GM12873 (cell line): ENCODE results near the gene ATP6V1D.

Experiments used
- TF ChIP-seq, protein P1 (sequence below): IDR thresholded peaks from 2 replicates; pipeline ENCODE4 v1.5.1; 2012; ENCODE audit warnings: low read depth, mild to moderate bottlenecking, moderate library complexity, low read length, control low read depth; ENCODE audit not compliant: insufficient read depth; ENCODE audit errors: missing control alignments

ATP6V1D gene

DNA sequence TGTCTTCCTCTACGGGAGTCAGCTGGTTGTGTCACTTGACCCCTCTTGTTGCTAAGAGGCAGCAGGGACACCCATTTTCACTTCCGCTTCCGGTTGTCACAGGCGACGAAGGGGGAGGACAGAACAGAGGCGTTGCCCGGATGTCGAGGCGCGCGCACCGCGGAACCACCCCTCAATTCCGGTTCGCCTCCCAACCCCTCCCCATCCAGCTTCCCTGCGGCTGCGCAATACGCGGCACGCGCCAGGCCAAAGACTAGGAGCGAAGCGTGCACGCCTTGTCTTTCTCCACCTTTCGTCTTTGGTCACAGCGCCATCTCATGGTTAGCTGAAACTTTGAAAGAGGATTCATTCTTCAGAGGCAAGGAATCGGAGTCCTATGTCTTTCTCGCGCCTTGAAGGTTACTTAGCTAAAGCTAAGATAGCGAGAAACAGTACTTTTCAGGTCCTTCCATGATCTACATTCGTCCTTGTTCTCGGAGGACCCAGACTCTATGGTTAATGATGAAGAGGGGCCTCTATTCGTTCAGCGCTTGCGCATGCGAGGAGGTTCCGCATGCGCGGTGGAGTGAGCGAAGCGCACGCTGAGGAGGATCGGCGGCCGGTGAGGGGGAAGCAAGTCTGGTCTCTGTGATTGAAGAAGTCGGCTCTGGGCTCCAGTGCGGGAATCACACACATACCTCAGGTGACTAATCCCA is at the start of gene ATP6V1D, which contains the start of gene EIF2S1:
ATP6V1D (minus strand) TSS at position 30 of the 695 bp plus-strand sequence. CDS start 106 bp downstream, outside the sequence.
EIF2S1 (plus strand) TSS at position 554 of the 695 bp plus-strand sequence. CDS start 4,440 bp downstream, outside the sequence.
- TF ChIP-seq, protein P1, sequence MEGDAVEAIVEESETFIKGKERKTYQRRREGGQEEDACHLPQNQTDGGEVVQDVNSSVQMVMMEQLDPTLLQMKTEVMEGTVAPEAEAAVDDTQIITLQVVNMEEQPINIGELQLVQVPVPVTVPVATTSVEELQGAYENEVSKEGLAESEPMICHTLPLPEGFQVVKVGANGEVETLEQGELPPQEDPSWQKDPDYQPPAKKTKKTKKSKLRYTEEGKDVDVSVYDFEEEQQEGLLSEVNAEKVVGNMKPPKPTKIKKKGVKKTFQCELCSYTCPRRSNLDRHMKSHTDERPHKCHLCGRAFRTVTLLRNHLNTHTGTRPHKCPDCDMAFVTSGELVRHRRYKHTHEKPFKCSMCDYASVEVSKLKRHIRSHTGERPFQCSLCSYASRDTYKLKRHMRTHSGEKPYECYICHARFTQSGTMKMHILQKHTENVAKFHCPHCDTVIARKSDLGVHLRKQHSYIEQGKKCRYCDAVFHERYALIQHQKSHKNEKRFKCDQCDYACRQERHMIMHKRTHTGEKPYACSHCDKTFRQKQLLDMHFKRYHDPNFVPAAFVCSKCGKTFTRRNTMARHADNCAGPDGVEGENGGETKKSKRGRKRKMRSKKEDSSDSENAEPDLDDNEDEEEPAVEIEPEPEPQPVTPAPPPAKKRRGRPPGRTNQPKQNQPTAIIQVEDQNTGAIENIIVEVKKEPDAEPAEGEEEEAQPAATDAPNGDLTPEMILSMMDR: peak; percentile 97

DNA sequence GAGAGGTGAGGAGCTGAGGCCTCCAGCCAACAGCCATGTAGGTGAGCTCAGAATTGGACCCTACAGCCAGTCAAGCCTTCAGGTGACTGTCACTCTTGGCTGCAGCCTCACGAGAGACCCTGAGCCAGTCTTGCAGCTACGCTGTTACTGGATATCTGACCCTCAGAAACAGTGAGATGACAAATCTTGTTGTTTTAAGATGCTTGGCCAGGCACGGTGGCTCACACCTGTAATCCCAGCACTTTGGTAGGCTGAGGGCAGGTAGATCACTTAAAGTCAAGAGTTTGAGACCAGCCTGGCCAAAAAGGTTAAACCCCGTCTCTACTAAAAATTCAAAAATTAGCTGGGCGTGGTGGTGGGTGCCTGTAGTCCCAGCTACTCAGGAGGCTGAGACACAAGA is 46.2 kb upstream of the ATP6V1D start:
- TF ChIP-seq, protein P1: no peak

DNA sequence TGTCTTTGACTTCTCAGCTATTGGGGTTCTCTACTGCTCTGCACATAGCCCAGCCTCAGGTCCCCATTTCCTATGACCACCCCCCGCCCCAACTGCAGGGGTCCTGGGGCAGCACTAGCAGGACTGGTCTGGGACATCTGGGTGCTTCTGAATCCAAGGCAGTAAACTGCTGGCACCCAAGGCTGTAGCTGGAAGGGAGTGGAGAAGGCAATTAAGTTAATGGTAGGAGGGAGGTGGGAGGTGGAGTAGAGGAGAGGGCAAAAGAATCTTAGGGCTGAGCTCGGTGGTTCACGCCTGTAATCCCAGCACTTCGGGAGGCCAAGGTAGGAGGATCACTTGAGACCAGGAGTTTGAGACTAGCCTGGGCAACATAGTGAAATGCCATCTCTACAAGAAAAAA is 40.8 kb upstream of the ATP6V1D start:
- TF ChIP-seq, protein P1: no peak

DNA sequence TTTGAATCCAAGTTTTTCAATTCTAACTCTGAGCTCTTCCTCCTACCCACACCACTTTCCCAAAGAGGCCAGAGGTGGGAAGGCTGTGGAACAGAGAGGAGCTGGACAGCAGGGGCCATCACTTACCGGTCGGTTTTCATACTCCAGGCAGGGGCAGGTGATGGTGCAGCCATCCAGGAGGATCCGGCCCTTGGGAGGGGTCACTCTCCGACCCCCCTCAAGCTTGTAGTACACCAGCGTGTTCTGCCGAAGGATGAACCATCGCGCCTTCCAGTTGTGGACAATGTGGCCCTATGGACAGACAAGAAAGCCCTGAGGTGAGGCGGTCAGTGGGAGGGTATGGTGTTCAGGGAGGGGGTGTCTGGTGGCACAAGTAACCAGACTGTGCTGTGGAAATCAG is 37.9 kb upstream of the ATP6V1D start:
- TF ChIP-seq, protein P1: no peak

DNA sequence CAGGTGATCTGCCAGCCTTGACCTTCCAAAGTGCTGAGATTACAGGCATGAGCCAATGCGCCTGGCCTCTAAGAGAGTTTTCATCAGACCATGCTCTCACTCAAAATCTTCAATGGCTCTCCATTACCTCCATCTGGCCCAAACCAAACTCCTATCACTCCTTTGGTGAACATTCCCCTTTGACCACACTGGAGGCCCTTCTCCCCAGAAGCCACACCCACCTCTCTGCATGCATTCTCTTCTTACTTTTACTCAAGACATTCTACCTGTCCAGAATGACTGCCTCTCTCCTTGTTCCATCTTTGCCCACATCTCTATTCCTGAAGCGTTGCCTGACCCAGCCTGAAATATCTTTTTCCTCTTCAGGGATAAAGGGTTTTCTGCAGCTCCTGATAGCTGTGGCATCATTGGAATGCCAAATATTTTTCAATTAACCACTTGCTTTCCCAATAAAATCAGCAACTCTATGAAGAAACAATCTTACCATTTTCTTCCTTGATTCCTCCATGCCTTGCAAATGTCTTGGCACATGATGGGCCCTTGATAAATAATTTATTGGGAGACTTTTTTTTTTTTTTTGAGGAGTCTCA is 36.9 kb upstream of the ATP6V1D start:
- TF ChIP-seq, protein P1: no peak

DNA sequence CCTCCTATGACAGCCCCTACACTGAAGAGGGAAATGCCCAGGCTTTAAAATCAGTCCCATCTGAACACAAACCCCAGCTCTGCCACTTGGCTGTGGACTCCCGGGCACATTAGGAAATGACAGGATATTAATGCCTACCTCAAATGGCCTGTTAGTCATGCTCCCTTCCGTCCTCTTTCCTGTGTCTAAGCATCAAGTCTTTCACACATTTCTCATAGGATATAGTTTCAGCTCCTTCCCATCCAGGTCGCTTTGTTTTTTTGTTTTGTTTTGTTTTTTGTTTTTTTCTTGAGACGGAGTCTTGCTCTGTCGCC is 36.2 kb upstream of the ATP6V1D start:
- TF ChIP-seq, protein P1: no peak

DNA sequence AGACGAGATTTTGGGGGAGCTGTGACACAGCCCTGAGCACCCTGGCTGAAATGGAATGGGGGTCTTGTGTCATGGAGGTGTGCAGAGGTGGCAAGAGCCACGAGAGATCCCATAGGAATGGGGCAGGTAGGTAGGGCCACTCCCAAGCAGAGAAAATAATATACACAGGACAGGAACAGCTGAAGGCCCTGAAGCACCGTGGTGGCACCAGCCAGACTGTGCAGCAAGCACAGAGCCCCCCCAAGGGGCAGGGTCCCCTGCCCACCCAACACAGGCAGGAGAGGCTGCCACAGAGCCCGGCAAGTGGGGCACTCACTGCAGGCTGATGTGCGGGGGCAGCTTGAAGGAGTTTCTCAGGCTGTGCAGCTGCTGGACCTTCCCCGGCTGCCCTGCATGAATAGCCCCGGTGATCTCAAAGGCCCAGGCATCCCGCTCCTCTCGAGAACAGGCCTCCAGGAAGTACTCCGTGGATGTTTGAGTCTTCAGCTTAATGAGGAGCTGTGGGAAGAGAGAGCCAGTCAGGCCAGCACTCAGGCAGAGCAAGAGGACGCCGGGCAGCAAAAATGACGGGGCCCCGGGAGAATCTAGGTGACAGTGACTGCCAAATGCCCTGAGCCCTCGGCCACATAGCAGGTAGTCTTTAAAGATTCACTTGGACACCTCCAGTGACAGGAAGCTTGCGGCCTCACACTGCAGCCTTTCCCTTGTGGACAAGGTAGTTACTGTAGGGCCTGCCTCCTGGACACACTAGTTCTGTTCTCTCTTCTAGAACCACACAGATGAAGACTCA is 35.7 kb upstream of the ATP6V1D start:
- TF ChIP-seq, protein P1: no peak
